ENCODE data around the gene PDCD11. TPM values are rescaled to one million over a fixed set of nuclear protein-coding genes. Genes with fewer than 3 reads are reported as not detected.
"Not testable (repeated sequence)": the region's sequence is repeated elsewhere in the genome, so short reads cannot be mapped to it uniquely, and the experiment has no call there.

Gene PDCD11
- polyA plus RNA-seq, 6 donors from 2014 or later, result 5.0 to 16.0 (median 9.4) TPM

DNA sequence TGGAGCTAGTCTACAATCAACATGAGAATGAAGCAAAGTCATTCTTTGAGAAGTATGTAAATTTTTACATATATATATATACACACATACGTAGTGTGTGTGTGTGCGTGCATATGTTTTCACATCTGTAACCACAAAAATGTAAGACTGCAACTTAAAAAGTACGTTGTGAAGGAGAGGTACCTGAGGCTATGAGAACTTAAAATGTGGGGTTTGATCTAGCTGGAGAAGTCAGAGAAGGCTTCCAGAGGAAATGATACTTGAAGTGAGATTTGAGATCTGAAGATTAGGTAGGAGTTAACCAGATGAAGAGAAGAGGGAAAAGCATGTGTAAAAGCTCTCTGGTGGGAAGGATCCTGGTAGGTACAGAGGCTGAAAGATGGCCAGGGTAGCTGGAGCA is 22.9 kb upstream of the PDCD11 start:
- no peaks in the 10 kb centered on the region for H3K27me3 Mint-ChIP-seq
- DNase-seq, result no peak
- H3K36me3 Mint-ChIP-seq, result peaks cover 16 to 20% of the 10 kb centered on the region in 2 donors
- peak overlapping the region in 3 of 6 donors; percentile 43 to 49 (median 47) for H3K27ac Mint-ChIP-seq
- H3K4me3 Mint-ChIP-seq, result no peak overlapping the region
- ATAC-seq (ENCODE audit: low read depth in 2 of 2), result no peak
- peaks cover 10 to 18% (median 12%) of the 10 kb centered on the region in 3 donors for H3K4me1 Mint-ChIP-seq
- H3K9me3 Mint-ChIP-seq, result no peaks in the 10 kb centered on the region

DNA sequence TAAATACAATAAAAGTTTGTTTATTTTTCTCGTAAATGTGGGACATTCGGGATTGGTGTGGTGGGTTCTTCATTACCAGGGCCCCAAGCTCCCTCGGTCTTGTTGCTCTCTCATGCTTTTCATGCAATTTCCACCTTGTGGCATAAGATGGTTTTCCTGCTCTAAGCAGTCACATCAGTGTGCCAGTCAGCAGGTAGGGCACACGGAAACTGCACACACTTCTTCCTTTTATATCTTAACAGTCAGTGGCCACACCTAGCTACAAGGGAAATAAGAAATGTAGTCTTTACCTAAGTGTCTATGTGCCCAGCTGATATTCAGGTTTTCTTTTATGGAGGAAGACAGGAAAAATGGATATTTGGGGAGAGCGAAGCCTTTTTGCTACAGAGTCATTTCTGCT is 22.2 kb upstream of the PDCD11 start:
- Mint-ChIP-seq H3K4me1 (peaks cover 10 to 12% (median 10%) of the 10 kb centered on the region in 3 donors), H3K36me3 (peaks cover 16 to 20% of the 10 kb centered on the region in 2 donors), H3K4me3 (peak overlapping the region in 1 of 8 donors; percentile 4), H3K9me3 (no peaks in the 10 kb centered on the region), H3K27me3 (no peaks in the 10 kb centered on the region), H3K27ac (no peak overlapping the region)
- ATAC-seq (ENCODE audit: low read depth in 2 of 2) (no peak), DNase-seq (no peak)

DNA sequence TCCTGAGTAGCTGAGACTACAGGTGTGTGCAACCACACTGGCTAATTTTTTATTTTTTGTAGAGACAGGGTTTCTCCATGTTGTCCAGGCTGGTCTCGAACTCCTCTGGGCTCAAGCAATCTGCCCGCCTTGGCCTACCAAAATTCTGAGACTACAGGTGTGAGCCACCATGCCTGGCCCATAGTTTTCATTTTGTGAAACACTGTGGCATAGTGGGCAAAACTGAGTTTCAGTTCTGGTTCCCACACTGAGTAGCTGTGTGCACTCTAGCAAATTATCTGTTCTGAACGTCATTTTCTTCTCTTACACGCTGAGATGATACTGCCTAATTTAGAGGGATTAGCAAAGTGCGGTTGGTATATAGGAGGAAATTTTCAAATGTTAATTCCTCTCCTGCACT is 13.7 kb upstream of the PDCD11 start:
- peak overlapping the region in 1 of 6 donors; percentile 15 for H3K27ac Mint-ChIP-seq

DNA sequence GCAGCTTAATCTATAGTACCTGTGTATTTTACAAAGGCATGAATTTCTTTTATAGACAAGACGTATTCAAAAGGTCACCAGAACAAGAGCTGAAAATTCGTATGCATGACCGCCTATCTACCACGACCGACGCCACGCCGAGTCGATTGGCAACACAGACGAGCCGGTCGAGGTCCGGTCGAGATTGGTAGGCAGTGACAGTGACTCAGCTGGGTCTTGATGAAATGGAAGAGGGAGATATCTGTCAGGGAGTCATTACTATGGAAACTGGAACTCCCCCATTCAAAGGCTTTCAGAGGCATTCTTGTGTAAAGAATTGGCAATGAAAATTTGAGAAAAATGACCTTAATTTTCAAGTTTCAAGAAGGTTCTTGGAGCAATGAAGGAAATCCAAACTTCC is 2.2 kb upstream of the PDCD11 start:
- H3K4me3 Mint-ChIP-seq, result peak overlapping the region in 5 of 8 donors; percentile 29 to 98 (median 32)
- no peaks in the 10 kb centered on the region for H3K36me3 Mint-ChIP-seq
- no peak for ATAC-seq (ENCODE audit: low read depth in 2 of 2)
- no peak for DNase-seq
- H3K27me3 Mint-ChIP-seq, result no peaks in the 10 kb centered on the region
- peaks cover 29 to 53% (median 47%) of the 10 kb centered on the region in 3 donors for H3K4me1 Mint-ChIP-seq
- no peaks in the 10 kb centered on the region for H3K9me3 Mint-ChIP-seq
- peak overlapping the region in 2 of 6 donors; percentile 38 to 87 for H3K27ac Mint-ChIP-seq

More for the DNA sequence above, 13.7 kb upstream of the PDCD11 start:
- H3K27me3 Mint-ChIP-seq, result no peaks in the 10 kb centered on the region
- ATAC-seq (ENCODE audit: low read depth in 2 of 2) (peak; percentile 32 to 34), DNase-seq (no peak)
- peak overlapping the region in 1 of 8 donors; percentile 13 for H3K4me3 Mint-ChIP-seq
- H3K4me1 Mint-ChIP-seq, result no peaks in the 10 kb centered on the region
- H3K36me3 Mint-ChIP-seq, result peaks cover 5 to 11% of the 10 kb centered on the region in 2 donors
- no peaks in the 10 kb centered on the region for H3K9me3 Mint-ChIP-seq

DNA sequence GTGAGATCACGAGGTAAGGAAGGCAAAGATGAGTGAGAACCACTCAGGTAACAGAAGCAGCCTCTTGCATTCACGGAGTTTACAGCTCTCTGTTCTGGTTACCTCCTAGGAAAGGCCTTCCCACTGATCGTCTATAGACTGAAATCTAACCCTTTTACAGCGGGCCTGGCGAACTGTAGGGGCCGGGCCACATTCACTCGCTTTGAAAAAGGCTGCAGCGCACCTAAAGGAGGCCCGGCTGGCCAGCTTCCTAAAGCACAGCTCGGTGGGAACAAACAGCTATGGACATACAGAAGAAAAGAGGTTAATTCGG is 716 bp upstream of the PDCD11 start:
- DNase-seq (no peak), ATAC-seq (ENCODE audit: low read depth in 2 of 2) (no peak)
- Mint-ChIP-seq H3K27ac (peak overlapping the region; percentile 78 to 96 (median 93)), H3K9me3 (no peaks in the 10 kb centered on the region), H3K4me3 (peak overlapping the region; percentile 91 to 99 (median 96)), H3K4me1 (peaks cover 32 to 53% (median 47%) of the 10 kb centered on the region in 3 donors), H3K27me3 (no peaks in the 10 kb centered on the region), H3K36me3 (no peaks in the 10 kb centered on the region)

DNA sequence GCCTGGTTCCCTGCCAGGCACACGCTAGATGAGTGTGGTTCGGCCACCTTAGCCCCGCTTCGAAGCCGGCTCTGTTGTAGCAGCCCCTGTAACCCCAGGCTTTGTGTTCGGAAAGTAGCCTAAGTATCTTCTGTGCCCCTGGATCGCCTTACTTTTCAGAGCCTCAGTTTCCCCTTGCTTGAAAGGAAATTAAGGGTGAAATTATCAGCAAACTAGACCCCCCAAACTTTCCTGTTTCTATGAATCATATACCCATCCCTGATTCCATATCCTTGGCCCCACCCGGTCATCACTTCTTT is 312 bp downstream of the PDCD11 start:
- ATAC-seq (ENCODE audit: low read depth in 2 of 2) (no peak), DNase-seq (no peak)
- Mint-ChIP-seq H3K4me3 (peak overlapping the region; percentile 91 to 99 (median 96)), H3K27ac (peak overlapping the region; percentile 88 to 97 (median 94)), H3K27me3 (no peaks in the 10 kb centered on the region), H3K9me3 (no peaks in the 10 kb centered on the region), H3K36me3 (no peaks in the 10 kb centered on the region), H3K4me1 (peaks cover 32 to 53% (median 47%) of the 10 kb centered on the region in 3 donors)

DNA sequence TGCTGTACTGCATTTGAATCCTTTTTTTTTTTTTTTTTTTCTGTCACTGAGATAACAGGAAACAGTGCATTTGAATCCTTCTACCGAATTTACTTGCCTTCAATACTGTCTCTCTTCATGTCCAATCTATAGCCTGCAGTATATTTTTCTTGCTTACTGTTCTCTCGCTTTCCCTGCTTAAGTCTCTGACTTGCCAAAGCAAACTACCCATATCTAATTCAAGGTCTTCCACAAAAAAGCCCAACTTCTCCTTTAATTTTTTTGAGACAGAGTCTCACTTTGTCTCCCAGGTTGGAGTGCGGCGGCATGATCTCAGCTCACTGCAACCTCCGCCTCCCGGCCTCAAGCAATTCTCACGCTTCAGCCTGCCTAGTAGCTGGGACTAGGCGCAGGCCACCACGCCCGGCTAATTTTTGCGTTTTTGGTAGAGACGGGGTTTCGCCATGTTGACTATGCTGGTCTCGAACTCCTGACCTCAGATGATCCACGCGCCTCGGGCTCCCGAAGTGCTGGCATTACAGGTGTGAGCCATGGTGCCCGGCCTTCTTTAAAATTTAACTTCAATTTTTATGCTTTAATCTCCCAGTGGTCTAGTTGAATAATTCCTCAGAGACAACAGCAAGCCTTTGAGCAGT is 882 bp downstream of the PDCD11 start:
- Mint-ChIP-seq H3K27me3 (no peaks in the 10 kb centered on the region), H3K4me1 (peaks cover 32 to 53% (median 47%) of the 10 kb centered on the region in 3 donors), H3K9me3 (no peaks in the 10 kb centered on the region), H3K36me3 (no peaks in the 10 kb centered on the region), H3K27ac (peak overlapping the region in 5 of 6 donors; percentile 84 to 97 (median 91)), H3K4me3 (peak overlapping the region; percentile 91 to 99 (median 96))
- DNase-seq, result no peak
- ATAC-seq (ENCODE audit: low read depth in 2 of 2), result no peak

DNA sequence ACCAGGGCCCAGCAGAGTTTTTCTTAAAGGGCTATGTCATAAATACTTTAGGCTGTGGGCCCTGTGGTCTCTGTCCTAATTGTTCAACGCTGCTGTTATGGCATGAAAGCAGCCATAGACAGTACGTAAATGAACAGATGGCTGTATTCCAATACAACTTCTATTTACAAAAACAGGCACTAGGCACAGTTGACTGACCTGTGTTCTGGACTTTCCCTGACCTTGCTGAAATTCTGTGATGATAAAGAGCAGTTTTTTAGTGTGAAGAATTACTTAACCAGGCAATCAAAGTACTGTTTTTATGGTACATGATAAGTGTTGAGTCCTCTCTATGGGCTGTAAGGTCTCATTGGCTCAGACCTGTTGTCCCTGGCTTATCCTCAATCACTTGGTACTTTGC is 17.1 kb downstream of the PDCD11 start:
- ATAC-seq (ENCODE audit: low read depth in 2 of 2) (no peak), DNase-seq (no peak)
- Mint-ChIP-seq H3K27me3 (no peaks in the 10 kb centered on the region), H3K36me3 (peaks cover 32 to 40% of the 10 kb centered on the region in 2 donors), H3K9me3 (no peaks in the 10 kb centered on the region), H3K4me1 (peaks cover 0 to 3% (median 0%) of the 10 kb centered on the region in 3 donors), H3K4me3 (no peak overlapping the region), H3K27ac (no peak overlapping the region)

DNA sequence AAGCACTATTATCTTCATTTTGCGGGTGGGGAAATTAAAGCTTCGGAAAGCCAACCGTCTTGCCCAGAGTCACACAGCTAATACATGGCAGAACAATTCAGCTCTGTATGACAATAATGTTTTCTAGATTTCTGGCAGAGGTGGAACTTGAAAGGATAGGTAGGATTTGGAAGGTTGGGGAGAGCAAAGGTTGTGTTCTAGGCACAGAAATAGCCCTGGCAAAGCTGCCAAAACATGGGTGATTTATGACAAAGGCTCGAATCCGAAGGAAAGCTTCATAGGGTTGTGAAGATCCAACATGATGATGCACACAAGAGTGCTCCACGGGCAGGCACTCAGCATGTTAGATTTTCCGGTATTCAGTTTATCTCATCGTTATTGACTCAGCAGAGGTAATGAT is 19.2 kb downstream of the PDCD11 start:
- Mint-ChIP-seq H3K27me3 (no peaks in the 10 kb centered on the region), H3K9me3 (no peaks in the 10 kb centered on the region), H3K4me1 (no peaks in the 10 kb centered on the region), H3K27ac (no peak overlapping the region), H3K4me3 (no peak overlapping the region), H3K36me3 (peaks cover 22 to 40% of the 10 kb centered on the region in 2 donors)
- ATAC-seq (ENCODE audit: low read depth in 2 of 2) (no peak), DNase-seq (no peak)

DNA sequence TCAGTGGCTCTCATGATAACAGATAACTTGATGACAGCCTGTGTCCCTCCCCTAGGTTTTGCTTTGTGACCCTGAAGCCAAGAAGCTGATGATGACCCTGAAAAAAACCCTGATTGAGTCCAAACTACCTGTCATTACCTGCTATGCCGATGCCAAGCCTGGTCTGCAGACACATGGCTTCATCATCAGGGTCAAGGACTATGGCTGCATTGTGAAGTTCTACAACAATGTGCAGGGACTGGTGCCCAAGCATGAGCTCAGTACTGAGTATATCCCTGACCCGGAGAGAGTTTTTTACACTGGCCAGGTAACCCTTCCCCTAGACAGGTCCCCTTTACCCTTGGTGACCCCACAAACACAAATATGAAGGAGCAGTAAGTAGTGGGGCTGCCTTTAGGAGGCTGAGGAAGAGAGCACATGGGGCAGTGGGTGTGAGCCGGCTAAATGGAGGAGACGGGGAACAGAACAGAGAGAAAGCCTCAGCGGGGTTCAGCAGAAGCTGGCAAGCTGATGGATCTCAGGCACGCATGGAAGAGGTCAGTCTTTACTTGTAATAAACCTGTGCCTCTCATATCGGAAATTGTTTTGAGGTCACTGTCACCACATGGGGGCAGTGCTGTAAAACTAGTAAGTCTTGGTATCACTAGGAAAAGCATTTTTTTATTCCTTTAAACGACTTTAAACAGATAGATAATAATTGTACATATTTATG is 20.2 kb downstream of the PDCD11 start:
- Mint-ChIP-seq H3K36me3 (peaks cover 28 to 40% of the 10 kb centered on the region in 2 donors), H3K4me3 (no peak overlapping the region), H3K4me1 (no peaks in the 10 kb centered on the region), H3K27ac (peak overlapping the region in 2 of 6 donors; percentile 40 to 58), H3K27me3 (no peaks in the 10 kb centered on the region), H3K9me3 (no peaks in the 10 kb centered on the region)
- peak; percentile 28 for DNase-seq
- ATAC-seq (ENCODE audit: low read depth in 2 of 2), result no peak

DNA sequence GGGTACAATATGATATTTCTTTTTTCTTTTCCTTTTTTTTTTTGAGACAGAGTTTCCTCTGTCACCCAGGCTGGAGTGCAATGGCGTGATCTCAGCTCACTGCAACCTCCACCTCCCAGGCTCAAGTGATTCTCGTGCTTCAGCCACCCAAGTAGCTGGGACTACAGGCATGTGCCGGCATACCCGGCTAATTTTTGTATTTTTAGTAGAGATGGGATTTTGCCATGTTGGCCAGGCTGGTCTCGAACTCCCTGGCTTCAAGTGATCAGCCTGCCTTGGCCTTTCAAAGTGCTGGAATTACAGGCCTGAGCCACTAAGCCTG is 20.7 kb downstream of the PDCD11 start:
- not testable (repeated sequence) for H3K9me3 Mint-ChIP-seq; H3K27ac Mint-ChIP-seq; H3K4me1 Mint-ChIP-seq; ATAC-seq (ENCODE audit: low read depth in 2 of 2); H3K4me3 Mint-ChIP-seq; H3K27me3 Mint-ChIP-seq; DNase-seq
- H3K36me3 Mint-ChIP-seq, result peaks cover 28 to 40% of the 10 kb centered on the region in 2 donors

DNA sequence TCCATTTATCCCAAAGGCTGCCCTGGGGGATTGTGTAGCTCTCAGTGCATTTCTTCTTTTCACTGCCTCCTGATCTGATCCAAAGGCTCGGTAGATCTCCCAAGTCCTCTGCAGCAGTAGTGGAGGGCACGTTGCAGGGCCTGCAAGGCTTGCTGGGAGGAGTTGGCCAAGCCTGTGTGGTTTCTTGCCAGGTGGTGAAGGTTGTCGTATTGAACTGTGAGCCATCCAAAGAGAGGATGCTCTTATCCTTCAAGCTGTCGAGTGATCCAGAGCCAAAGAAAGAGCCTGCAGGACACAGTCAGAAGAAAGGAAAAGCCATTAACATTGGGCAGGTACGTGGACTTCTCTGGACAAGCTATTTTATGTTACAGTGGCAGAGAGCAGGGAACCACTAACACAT is 21.2 kb downstream of the PDCD11 start:
- no peak for ATAC-seq (ENCODE audit: low read depth in 2 of 2)
- no peak overlapping the region for H3K27ac Mint-ChIP-seq
- H3K4me3 Mint-ChIP-seq, result no peak overlapping the region
- no peak for DNase-seq
- no peaks in the 10 kb centered on the region for H3K27me3 Mint-ChIP-seq
- no peaks in the 10 kb centered on the region for H3K4me1 Mint-ChIP-seq
- no peaks in the 10 kb centered on the region for H3K9me3 Mint-ChIP-seq
- H3K36me3 Mint-ChIP-seq, result peaks cover 28 to 44% of the 10 kb centered on the region in 2 donors

DNA sequence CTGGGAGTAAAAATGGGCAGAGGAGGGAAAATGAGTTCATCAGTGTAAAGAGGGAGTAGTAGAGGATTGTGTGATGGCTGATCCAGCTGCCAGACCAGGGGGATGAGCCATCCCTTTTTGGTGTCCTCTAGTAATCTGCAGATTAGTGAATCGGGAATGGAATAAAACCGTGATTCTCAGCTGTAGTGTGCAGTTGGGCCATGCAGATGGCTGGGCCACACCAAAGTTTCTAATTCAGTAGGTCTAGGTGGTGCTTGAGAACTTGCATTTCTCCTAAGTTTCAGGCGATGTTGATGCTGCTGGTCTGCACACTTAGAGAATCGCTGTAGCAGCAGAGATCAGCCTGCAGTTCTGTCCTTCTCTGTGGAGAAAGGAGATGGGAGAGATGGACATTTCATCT is 22.7 kb downstream of the PDCD11 start:
- H3K27me3 Mint-ChIP-seq, result no peaks in the 10 kb centered on the region
- H3K4me3 Mint-ChIP-seq, result no peak overlapping the region
- peak overlapping the region in 1 of 6 donors; percentile 15 for H3K27ac Mint-ChIP-seq
- H3K9me3 Mint-ChIP-seq, result no peaks in the 10 kb centered on the region
- H3K36me3 Mint-ChIP-seq, result peaks cover 33 to 54% of the 10 kb centered on the region in 2 donors
- no peaks in the 10 kb centered on the region for H3K4me1 Mint-ChIP-seq
- DNase-seq (no peak), ATAC-seq (ENCODE audit: low read depth in 2 of 2) (no peak)

DNA sequence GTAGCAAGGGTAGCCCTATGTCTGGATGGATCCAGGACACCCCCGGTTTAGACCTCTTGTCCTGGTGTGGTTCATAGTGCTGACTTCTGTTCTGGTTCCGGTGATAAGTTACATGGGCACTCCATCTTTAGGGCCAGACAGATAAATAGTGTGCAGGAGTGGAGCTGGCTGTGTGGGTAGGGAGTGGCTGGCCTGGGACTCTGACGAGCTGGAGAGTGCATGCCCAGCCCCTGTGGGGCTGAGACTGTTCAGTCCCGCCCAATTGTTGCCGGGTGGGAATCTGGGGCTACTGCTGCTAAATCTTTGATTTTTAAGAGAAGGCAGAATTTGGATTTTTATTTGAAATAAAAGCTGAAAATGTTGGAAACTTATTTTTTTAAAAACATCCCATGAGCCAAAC is 27.3 kb downstream of the PDCD11 start:
- H3K36me3 Mint-ChIP-seq, result peaks cover 29 to 43% of the 10 kb centered on the region in 2 donors
- H3K27ac Mint-ChIP-seq, result peak overlapping the region in 1 of 6 donors; percentile 25
- no peak for ATAC-seq (ENCODE audit: low read depth in 2 of 2)
- no peaks in the 10 kb centered on the region for H3K9me3 Mint-ChIP-seq
- no peaks in the 10 kb centered on the region for H3K27me3 Mint-ChIP-seq
- H3K4me1 Mint-ChIP-seq, result no peaks in the 10 kb centered on the region
- H3K4me3 Mint-ChIP-seq, result no peak overlapping the region
- no peak for DNase-seq

Data from naive B cell (primary cell).